ENCODE data around the gene NIPAL4.
"Not testable (repeated sequence)": the region's sequence is repeated elsewhere in the genome, so short reads cannot be mapped to it uniquely, and the experiment has no call there.

The NIPAL4 gene

DNA sequence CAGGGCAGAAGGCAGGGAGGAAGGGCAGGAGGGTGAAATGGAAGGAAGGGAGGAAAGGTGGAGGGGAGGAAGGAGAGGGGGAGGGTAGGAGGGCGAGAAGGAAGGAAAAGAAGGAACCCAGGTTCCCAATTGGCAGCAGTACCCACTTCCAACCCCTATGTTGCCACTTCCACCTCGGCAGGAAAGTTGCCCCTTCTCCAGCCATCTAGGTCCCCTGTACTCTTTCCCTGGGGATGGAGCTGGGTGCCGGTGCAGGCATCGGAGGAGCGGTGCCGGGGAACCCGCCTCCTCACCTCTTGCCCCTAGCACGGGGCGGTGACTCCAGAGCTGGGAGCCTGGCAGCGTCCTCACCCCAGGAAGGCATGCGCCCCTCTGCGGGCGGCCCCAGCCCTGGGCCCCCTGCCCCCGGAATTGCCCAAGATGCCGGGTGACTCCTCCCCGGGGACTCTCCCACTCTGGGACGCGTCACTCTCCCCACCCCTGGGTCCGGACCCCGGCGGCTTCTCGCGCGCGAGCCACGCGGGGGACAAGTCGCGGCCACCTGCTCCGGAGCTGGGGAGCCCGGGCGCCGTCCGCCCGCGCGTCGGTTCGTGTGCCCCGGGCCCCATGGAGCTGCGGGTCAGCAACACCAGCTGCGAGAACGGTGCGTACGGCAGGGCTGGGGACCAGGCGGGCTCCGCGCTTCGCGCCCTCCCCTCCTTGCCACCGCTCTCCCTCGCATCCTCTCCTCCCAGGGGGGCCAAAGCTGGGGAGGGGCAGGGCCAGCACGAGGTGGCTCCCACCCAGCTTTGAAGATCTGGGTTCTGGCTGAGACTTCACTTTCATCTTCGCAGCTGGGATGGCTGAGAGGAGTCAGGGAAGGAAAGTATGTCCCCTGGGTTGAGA, at the start of gene NIPAL4:
NIPAL4 (plus strand) TSS at position 499 of the 885 bp plus-strand sequence; CDS start at position 607, 108 bp downstream.
- DNase-seq: peak; percentile 21

DNA sequence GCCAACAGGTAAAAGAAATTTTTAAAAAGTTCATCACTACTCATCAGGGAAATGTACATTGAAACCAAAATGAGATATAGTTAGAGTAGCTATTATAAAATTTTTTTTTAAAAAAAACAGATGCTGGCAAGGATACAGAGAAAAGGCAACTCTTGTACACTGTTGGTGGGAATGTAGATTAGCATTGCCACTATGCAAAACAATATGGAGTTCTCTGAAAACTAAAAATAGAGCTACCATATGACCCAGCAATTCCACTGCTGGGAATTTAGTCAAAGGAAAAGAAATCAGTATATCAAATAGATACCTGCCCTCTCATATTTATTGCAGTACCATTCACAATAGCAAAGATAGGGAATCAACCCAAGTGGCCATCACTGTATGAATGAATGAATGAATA, 44.2 kb upstream of the NIPAL4 start:
- no peak for DNase-seq

DNA sequence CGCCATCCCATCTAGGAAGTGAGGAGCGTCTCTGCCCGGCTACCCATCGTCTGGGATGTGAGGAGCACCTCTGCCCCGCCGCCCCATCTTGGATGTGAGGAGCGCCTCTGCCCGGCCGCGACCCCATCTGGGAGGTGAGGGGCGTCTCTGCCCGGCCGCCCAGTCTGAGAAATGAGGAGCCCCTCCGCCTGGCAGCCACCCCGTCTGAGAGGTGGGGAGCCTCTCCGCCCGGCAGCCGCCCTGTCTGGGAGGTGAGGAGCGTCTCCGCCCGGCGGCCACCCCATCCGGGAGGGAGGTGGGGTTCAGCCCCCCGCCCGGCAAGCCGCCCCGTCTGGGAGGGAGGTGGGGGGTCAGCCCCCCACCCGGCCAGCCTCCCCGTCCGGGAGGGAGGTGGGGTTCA, 40.5 kb upstream of the NIPAL4 start:
- not testable (repeated sequence) for DNase-seq

DNA sequence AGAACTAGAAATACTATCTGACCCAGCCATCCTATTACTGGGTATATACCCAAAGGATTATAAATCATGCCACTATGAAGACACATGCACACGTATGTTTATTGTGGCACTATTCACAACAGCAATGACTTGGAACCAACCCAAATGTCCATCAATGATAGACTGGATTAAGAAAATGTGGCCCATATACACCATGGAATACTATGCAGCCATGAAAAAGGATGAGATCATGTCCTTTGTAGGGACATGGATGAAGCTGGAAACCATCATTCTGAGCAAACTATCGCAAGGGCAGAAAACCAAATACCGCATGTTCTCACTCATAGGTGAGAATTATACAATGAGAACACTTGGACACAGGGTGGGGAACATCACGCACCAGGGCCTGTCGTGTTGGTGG, 30.1 kb upstream of the NIPAL4 start:
- not testable (repeated sequence) for DNase-seq

DNA sequence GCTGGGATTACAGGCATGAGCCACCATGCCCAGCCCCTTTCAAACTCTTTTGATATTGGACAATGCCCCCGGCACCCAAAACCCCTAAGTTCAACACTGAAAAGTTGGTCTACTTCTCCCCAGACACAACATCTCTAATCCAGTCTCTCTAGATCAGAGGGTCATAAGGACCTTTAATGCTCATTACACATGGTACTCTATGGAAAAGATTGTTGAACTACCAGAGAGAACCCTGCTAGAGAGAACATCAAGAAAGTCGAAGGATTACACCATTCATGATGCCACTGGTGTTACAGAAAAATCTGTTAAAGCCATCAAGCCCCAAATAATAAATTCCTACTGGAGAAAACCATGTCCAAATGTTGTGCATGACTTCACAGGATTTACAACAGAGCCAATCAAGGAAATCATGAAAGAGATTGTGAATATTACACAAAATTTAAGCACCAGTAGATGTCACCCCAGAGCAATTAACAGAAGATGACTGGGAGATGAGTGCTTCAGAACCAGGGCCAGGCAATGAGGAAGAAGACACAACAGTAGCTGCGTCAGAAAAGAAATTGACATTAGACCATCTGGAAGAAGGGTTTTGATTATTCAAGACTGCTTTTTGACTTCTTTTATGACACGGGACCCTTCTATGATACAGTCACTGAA, 28.3 kb upstream of the NIPAL4 start:
- peak; percentile 68 for DNase-seq

DNA sequence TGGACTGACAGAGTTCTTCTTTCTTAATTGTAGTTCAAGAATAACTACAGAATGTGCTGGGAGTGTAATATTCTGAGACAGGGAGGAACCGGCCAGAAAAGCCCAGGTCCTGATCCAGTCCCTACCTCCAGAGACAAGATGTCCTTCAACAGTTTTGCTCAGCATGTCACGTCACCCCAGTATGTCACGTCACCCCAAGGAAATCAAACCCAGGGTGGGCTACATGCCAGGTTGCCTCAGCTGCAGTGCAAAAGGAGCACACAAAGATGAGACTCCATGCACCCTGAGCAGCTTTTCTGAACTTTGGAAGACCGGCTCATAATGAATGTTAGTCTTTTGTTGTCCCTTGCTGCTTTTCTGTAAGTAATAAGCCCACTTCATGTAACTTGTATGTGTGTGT, 25.9 kb upstream of the NIPAL4 start:
- no peak for DNase-seq

DNA sequence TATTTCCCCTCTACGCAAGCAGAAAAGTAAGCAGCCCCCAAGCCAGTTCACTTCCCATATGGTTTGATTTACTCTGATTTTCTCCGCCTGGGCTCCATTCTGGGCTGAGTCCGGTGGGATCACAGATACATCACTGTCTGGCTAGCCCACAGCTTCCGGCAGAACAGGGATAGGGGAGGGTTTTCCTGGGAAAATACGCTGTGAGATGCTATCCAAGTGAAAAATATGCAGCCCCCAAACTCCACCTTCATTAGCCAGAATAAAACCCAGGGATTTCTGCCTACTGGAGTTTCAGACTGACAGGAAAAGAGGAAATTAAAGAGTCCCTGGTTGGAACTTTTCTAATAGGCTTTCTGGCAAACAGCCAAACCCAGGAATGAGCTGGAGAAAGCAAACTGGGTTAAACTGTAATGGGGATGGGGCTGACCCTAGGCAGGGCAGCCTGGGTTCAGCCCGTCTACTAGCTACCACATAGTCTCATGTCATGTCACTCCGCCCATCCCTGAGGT, 16.9 kb upstream of the NIPAL4 start:
- no peak for DNase-seq

DNA sequence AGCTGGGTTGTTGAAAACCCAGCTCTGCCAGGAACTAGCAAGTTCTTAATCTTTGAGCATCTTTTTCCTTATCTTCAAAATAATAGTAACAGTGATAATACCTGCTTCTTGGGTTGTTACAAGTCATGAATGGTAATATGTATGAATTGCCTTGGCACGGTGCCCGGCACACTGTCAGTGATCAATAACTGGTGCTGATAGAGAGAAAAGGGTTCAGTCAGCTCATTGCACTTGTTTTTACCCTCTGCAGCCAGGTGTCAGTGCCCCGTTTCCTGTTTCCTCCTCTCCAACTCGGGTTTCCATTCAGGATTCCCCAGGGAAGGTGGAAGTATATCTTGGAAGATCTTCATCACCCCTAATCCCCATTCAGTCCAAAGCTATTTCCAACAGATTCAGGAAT, 15.8 kb upstream of the NIPAL4 start:
- DNase-seq: no peak

DNA sequence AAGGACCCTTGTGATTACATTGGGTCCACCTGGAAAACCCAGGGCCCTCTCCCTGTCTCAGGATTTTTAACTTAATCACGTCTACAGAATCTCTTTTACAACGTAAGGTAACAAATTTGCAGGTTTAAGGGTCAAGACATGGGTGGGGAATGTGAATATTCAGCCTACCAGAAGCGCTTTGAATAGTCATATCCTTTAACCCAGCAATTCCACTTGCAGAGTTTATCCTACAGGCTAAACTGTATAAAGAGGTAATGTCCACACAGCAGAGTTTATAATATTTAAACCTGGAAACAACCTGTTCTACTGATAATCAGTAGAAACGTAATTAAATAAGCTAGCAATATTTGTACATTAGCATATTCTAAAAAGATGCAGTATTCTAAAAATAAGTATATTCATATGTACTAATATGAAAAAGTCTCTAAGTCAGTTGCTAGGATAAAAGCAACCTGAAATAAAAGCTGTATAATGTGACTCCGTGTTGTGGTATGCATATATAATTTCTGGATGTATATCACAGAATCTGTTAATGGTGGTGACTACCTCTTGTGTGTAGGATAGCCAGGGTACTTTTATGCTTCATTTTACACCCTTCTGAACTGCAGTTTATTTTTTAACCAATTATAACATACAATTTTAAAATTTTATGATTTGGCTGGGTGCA, 14.1 kb upstream of the NIPAL4 start:
- DNase-seq: no peak

DNA sequence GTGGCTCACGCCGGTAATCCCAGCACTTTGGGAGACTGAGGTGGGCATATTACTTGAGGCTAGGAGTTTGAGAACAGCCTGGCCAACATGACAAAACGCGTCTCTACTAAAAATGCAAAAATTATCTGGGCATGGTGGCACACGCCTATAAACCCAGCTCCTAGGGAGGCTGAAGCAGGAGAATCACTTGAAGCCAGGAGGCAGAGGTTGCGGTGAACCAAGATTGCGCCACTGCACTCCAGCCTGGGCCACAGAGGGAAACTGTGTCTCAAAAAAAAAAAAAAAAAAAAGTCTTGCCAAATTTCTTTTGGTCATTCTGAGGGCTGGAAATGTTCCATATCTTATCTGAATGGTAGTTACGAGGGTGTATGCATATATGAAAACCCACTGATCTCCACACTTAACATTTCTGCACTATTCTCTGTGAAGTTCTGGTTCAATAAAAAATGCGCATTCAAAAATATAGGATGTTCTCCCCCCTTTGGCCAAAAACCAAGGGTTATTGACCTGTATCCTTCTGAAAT, 13.5 kb upstream of the NIPAL4 start:
- DNase-seq: no peak

DNA sequence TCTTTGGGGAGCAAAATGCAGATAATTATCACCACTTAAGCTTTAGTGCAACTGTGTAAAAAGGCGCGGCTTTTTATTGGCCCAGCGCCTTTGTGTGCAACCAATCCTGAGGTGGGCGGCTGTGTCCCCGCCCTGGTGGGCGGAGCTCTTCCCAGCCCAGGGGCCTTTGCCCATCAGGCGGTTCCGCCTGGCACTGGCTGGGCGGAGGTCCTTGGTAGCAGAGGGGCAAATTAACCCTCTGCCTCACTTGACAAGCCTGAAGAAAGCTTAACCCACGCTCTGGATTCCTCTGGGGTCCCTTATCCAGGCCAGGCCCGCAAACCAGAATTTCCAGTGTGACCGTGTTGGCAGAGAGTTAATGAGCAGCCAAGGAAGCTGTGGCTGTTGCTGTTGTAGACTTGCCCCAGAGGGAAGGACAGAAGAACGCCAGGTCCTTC, 12.8 kb upstream of the NIPAL4 start:
- no peak for DNase-seq

DNA sequence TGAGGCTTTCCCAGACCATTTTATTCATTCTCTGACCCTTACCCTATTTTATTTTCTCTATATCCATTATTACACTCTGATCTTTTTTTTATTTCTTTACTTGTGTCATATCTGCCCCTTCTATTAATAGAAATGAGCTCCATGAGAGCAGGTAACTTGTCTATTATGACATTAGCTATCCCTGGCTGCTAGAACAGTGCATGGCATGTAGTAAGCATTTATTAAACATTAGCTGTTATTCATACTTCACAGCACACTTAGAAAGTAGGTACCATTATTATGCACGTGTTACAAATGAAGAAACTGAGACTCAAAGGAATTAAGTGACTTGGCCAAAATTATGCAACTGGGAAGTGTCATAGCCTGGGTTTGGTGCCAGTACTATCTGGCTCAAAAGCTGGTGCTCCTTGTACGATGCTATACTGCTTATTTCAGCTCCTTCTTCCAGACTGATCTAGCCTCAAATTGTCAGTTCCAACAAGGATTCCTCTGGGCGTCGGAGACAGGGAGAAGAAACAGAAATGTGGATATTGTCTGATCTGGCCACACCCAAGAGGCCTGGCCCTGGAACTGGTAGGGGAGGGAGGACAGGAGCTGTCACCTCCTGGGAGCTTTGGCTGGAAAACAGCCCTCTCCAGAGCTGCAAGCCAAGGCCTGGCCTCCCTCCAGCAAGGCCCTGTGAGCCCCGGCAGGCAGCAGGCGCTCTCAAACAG, 10.8 kb upstream of the NIPAL4 start:
- DNase-seq: no peak

DNA sequence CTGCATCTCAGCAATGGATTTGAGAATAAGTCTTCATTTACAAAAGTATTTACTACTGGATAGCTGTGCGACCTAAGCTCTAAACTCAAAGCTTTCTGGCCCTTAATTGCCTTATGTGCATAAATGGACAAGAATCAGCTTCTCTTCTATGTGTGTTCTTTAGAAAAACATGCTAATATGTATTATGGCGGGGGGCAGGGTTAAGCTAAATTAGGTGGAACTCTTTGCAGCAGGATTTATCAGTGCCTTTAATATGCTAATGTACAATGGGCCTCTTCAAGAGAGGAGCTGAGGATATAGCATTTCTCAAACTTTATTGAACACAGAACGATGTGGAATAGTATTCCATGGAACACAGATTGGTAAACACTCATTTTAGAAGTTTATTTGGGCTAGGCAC, 10.0 kb upstream of the NIPAL4 start:
- no peak for DNase-seq

DNA sequence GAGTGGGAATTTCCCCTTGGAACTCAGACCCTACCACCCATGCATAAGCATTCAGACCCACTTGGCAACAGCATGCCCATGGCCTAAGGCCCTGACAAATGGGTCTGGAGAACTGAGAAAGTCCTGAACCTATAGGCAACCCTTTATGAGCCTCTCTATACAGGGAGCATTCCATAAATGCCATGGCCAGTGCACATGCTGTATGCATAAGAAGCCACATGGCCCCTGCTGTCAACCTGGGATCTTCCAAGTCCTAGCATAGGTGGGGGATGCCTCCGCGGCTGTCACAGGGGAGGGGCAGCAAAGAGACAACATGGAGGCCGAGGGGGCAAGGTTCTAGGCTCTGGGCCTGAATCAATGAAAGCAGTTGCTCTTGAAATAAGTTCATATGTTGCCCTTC, 8.2 kb upstream of the NIPAL4 start:
- no peak for DNase-seq

DNA sequence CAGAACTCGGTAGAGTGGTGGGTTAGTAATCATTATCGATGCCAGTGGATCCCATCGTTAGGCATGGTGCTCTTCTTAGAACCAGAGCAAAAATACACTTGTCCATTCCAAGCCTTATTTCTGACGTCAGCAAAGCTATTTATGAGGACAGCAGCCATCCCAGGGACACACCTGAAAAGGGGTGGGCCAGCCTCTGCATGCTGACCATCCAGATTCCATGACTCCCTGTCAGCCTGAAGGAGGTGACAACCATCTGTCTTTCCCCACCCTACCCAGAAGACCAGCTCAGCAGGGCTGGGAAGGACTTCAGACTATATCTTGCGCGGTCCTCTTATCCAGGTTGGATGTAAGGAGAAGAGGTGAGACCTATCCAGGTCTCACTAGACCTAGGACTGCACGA, 5.7 kb upstream of the NIPAL4 start:
- no peak for DNase-seq

DNA sequence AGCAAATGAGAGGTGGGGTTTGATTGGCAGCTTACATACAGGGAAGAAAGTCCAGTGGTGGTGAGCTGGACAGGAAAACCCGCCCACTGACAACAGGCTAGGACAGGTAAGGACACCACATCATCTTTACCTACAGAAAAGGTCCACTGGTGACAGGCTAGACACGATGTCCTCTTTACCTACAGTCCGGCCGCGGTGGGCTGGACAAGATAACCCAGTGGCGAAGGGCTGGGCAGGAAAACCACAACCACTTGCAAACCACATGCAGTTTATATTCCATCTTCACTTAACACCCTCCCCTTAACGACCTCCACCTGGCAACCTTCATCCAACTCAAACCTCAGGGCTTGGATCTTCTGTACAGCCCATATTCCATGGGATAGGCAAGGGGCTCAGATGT, 5.0 kb upstream of the NIPAL4 start:
- no peak for DNase-seq

DNA sequence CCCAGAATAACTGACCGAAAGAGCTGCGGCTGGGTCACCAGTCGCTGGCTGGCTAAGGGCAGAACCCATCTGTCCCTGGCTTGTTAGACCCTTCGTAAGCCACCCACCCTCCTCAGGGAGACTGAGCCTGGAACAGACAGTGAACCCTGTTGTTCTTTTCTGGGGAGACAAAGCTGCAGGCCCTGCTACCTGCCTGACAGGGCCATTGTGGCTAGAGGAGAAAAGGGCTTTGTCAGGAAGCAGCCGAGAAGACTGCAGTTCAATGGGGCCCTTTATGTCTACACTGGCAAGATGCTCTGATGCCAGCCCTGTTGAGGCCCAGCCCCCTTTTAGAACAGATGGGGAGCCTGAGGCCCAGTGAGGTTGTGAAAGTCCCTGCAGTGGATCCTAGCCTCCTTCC, 3.7 kb upstream of the NIPAL4 start:
- no peak for DNase-seq

DNA sequence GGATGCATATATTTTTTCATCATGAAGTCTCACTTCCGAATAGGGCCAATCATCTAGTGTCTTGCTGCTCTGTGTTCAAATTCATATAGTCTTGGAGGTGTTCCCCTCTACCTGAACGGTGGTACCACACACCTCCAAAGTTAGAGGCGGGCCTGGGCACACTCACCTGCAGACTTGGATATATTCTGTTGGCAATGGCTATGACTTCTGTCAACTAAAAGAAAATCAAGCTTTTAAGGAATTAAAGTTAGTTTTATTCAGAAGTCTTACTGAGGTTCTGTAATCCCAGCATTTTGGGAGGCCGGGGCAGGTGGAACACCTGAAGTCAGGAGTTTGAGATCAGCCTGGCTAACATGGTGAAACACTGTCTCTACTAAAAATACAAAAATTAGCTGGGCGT, 2.6 kb upstream of the NIPAL4 start:
- no peak for DNase-seq

DNA sequence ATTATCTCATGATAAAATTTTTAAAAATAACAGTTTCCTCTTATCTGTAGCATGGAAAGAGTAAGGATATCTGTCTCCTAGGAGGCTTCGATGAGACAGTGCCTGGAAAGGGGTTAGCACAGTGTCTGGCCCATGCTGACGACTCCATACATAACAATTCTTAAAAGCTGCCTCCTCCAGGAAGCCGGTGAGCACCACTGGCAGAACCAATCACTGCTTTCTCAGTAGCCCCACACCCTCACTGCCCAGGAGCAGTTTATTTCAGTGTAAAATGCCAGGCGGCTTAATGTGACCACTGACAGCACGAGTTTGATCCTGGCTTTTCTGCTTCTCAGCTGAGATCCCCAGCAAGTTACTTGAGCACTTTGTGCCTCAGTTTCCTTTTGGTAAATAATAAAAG, 1.2 kb upstream of the NIPAL4 start:
- no peak for DNase-seq

DNA sequence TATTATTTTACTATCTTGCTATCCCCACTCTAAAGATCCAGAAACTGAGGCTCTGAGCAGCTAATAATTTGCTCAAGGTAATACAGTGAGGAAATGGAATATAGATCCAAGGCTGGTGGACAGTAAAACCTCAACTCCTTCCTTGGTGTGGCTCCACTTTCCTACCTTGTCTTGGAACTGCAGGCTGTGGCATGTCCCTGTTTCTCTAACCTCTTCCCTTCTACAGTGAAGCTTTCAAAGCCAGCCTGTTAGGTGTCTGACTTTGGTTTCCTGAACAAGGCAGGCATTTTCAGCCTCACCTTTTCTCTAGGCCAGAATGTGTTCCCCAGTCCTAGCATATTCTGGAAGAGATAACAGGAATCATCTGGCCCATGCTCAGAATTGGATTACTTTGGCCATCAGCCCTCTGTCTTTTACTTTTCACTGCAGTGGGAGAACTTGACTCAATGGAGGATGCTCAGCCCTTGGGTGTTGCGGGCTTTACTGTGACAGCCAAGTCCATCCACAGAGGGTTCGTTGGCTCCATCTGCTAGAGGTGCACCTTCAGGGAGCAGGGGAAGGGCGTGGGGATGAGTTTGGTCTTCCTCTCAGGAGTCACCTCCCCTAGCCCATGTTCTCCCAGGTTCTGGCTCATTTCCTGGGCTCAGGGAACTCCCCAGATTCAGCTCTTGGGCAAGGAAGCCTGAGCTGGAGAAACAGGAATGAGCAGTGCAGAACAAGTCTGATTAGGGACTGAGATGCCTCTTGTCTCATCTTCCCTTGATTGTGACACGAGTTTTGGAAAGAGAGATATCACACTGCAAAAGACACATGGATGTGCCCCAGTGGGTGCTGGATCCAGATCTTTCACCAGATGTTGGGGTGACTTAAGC, 1.1 kb downstream of the NIPAL4 start:
- DNase-seq: no peak

DNA sequence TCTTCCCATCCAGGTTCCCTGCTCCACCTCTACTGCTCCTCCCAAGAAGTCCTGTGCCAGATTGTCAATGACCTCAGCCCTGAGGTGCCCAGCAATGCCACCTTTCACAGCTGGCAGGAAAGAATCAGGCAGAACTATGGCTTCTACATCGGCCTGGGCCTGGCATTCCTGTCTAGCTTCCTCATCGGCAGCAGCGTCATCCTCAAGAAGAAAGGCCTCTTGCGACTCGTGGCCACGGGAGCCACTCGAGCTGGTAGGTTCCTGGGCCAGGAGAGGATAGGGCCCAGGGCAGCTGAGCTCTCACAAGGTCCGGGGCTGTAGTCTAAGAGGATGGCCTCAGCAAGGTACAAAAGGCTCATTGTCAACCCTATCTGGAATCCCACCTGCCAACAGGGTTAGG, 3.1 kb downstream of the NIPAL4 start:
- DNase-seq: no peak

Data from activated CD4-positive, alpha-beta T cell treated with anti-CD3 and anti-CD28 coated beads, Interleukin-10, Interleukin-2, amounts not matched to agents 100 ng/mL and 50 ng/mL, durations not matched to agents 16 hours and 8 hours (primary cell).